GM18526 (cell line): ENCODE results near the gene PLCH2.

ENCODE experiments used
- POLR2A ChIP-seq: IDR thresholded peaks from 3 replicates; pipeline ENCODE4 v1.6.1; 2011; ENCODE audit not compliant: insufficient read length; ENCODE audit errors: extremely low read depth

Gene PLCH2, protein sequence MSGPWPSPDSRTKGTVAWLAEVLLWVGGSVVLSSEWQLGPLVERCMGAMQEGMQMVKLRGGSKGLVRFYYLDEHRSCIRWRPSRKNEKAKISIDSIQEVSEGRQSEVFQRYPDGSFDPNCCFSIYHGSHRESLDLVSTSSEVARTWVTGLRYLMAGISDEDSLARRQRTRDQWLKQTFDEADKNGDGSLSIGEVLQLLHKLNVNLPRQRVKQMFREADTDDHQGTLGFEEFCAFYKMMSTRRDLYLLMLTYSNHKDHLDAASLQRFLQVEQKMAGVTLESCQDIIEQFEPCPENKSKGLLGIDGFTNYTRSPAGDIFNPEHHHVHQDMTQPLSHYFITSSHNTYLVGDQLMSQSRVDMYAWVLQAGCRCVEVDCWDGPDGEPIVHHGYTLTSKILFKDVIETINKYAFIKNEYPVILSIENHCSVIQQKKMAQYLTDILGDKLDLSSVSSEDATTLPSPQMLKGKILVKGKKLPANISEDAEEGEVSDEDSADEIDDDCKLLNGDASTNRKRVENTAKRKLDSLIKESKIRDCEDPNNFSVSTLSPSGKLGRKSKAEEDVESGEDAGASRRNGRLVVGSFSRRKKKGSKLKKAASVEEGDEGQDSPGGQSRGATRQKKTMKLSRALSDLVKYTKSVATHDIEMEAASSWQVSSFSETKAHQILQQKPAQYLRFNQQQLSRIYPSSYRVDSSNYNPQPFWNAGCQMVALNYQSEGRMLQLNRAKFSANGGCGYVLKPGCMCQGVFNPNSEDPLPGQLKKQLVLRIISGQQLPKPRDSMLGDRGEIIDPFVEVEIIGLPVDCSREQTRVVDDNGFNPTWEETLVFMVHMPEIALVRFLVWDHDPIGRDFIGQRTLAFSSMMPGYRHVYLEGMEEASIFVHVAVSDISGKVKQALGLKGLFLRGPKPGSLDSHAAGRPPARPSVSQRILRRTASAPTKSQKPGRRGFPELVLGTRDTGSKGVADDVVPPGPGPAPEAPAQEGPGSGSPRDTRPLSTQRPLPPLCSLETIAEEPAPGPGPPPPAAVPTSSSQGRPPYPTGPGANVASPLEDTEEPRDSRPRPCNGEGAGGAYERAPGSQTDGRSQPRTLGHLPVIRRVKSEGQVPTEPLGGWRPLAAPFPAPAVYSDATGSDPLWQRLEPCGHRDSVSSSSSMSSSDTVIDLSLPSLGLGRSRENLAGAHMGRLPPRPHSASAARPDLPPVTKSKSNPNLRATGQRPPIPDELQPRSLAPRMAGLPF (N-terminal part only)

DNA sequence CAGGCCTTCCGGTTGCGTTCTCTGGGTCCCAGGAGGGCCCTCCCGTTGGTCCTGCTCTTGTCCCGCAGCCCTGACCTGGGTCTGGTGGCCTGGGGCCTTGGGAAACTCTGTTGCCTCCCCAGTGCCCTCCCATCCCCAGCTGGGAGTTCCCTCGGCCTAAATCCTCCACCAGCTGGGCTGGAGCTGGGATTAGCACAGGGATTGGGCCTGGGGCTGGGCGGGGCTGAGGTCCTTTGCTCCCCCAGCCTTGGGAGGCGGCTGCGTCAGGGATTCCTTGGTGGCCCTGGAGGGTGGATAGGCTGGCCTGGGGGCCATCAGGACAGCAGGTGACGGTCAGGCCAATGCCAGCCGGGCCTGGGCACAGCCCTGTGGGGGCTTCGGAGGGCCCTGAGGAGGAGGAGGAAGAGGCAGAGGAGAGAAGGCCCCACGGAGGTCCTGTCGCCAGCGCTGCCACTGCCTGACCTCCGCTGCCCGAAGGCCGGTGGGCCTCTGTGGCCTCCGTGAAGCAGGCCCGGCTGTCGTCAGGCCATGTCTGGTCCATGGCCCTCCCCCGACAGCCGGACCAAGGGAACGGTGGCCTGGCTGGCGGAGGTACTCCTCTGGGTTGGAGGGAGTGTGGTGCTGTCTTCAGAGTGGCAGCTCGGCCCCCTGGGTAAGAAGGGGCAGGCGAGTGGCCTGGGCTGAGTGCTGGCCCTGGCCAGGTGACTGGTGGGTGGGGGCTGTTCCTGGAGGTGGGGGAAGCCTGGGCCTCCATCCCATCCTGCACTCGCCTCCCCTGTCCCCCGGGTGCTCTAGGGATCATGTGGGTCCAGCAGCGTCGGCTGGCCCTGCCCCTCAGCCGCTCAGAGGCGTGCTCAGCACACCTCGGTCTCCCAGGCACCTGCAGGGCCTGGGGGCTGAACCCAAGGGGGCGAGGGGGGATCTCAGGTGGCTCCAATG, at the start of gene PLCH2:
PLCH2 (plus strand) TSS at position 229 of the 939 bp plus-strand sequence; CDS start at position 529, 300 bp downstream.
- TF ChIP-seq POLR2A = no peak

DNA sequence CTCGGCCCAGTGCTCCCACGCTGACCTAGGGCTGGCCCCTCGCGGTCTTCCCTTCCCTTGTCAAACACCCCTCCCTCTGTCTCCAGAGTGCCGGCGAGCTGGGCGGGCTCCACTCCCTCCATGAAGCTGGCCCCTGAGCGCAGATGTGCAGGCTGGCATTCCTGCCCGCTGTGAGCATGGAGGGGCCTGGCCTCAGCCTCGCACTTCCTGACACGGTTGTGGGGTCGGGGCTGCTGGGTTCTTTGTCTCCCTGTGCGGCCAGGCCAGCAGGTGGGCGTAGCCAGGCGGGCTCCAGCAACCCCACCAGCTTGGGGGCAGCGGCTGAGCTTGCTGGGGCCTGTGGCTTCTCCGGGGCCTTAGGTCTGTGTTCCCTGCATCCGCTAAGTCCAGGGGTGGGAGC, 49.5 kb upstream of the PLCH2 start:
- no peak for TF ChIP-seq POLR2A

DNA sequence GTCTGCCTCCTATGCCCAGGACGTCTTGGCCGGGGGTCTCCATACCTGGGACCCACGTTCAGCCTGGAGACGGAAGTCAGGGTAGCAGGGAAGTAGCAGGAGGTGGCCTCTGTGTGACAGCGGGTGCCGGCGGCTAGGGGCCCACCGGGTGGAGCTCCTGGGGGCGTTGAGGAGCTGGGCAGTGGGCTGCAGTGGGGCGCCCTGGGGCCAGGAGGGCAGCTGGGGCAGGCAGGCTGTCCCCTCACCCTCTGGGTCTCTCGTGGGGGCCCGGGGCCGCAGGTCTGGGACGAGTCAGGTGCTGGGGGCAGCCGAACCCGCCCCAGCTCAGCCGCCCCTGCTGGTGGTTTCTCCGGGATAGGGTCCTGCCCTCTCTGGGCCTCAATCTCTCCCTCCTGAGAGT, 49.0 kb upstream of the PLCH2 start:
- TF ChIP-seq POLR2A = no peak

DNA sequence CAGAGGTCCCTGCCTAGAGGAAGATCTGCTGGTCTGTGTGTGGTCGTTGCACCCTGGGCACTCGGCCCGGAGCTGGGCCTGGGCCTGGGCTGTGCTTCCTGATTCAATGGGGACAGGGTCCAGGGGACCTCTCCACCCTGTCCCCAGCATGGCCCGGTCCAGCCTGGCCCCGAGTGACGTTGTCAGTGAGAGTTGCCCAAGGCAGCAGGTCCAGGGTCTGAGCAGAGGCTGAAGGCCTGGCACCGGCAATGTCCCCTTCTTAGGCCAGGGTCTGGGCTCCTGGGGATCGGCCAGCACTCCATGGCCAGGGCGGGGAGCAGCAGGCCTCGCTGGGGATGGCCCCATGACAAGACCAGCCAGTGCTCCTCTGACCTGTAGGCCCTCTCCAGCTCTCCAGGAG, 48.1 kb upstream of the PLCH2 start:
- TF ChIP-seq POLR2A = no peak

DNA sequence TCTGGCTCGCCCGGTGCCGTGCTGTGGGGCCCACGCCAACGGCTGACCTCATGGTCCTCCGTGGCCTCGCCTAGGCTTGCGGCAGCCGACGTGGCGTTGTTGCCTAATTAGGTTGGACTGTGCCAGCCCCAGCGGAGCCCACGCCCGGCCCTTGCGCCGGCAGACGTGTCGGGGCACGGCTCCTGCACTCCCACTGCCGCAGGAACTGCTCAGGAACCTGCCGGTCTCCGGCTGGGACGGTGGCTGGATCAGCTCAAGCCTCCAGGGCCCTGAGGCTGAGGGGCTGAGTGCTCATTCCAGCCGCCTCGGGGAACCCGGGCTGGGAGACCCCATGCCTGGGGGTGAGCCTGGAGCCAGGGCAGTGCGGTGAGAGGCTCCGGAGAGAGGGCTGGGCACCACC, 47.6 kb upstream of the PLCH2 start:
- no peak for TF ChIP-seq POLR2A

DNA sequence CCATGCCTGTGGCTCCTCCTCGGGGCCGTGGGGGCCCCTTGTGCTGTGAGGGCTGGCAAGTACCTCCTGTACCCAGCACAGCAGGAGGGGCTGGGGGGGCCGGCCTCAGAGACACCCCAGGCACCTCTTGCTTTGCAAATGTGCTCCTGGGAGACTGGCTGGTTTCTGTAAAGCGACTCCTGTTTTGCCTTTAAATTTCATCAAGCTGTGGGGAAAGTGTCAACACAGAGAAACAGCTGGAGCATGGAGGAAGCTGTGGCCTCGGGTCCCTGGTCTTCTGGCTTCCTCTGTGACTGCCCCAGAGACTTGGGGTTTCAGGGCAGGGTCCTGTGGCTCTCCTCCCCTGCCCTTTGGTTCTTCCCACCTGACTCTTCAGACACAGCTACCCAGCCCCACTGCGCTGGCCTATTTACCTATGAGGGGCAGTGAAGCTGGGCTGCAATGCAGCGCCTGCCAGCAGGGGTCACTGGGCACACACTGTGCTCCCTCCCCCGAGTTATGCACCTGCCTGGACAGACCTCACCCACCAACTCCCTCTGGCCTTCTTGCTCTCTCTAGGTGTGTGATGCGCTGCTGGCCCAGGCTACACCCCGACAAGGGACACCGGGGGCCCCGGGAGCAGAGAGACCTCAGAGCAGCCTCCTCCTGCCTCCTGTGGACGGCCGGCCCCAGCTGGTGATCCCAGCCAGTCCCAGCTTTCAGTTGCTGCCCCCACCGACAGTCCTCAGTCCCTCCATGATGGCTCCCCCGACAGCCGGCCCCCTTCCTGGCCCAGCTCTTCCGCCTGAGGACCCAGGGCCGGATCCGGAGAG, 46.1 kb upstream of the PLCH2 start:
- no peak for TF ChIP-seq POLR2A

DNA sequence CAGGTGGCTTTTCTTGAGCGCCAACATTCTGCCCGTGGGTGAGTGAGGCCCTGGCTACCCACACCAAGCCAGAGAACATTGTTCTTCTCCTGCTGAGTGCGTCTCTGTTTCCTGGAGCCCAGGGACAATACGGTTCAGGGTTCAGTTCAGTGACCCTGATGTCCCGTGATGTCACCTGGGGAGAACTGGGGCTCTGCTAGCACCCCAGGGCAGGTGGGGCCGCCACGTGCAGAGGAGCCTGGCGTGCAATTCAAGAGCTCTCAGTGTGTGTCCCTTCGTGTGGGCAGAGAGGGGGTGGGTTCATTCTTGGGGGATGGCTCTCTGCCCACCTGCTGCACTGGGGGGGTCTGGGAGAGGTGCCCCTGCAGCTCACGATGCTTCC, 45.5 kb upstream of the PLCH2 start:
- no peak for TF ChIP-seq POLR2A

DNA sequence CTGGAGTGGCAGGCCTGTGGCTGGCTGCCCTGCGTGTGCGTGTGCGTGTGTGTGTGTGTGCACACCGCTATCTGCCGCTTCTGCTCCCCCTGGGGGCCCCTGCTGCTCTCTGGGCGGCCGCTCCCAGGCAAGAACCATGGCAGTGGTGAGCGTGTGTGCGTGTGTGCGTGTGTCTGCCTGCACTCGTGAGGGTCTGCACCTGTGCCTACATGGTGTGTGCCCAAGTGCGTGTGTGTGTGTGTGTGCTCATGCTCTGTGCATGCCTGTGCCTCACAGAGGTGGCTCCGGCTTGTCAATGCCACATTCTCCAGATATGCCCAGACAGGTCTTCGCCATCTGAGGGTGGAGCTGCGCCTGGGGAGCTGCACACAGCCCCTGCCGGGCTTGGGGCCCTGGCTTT, 45.0 kb upstream of the PLCH2 start:
- no peak for TF ChIP-seq POLR2A

DNA sequence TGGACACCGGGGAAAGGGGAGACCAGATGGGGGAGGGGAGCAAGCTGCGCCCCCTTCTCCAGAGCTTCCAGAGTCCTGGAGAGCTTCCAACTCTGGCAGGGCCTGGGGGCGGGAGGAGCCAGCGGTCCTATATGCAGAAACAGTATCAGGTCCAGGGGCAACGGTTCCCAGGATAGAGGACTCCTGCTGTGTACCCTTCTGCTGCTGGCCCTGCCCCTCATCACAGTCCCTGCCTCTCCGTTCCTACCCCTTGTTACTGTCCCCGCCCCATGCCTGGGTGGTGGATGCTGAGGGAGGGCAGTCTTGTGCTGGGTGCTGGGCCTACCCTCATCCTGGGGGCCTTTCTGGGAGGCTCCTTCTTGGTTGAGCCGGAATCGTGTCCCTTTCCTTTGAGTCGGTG, 44.6 kb upstream of the PLCH2 start:
- TF ChIP-seq POLR2A = no peak

DNA sequence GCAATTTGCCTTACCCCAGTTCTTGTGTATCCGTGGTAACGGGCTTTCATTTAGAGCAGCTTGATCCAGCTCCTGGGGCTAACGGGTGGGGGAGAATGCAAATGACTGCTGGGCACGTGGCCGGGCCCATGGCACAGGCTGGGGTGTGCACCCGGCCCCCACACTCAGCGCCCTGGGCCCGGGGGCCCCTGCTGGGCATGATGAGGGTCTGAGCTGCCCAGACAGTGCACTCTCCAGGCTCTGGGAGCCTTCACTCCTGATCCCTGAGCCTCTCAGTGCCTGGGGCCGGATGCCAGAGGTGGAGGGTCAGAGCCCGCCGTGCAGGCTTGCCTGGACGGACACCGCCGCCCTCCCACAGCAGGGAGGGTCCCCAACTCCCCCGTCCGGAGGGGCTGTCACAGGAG, 43.6 kb upstream of the PLCH2 start:
- TF ChIP-seq POLR2A = no peak

DNA sequence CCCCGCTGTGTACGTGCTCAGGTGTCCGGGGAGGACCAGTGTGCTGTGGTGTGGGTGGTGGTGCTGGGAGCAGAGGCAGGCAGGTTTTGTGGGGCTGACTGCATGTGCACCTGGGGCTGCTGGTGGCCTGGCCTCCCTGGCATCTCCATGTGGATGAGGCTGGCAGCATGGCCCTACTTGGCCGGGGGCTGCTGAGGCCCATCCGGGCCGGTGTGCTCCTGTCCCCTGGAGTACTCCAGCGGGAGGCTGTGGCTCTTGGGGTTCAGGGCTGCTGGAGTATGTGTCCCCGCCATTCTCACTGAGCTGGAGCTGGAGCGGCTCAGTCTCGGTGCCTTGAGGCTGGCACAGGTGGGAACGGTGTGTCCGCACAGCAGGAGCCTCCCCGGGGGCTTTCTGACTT, 42.9 kb upstream of the PLCH2 start:
- TF ChIP-seq POLR2A = no peak

DNA sequence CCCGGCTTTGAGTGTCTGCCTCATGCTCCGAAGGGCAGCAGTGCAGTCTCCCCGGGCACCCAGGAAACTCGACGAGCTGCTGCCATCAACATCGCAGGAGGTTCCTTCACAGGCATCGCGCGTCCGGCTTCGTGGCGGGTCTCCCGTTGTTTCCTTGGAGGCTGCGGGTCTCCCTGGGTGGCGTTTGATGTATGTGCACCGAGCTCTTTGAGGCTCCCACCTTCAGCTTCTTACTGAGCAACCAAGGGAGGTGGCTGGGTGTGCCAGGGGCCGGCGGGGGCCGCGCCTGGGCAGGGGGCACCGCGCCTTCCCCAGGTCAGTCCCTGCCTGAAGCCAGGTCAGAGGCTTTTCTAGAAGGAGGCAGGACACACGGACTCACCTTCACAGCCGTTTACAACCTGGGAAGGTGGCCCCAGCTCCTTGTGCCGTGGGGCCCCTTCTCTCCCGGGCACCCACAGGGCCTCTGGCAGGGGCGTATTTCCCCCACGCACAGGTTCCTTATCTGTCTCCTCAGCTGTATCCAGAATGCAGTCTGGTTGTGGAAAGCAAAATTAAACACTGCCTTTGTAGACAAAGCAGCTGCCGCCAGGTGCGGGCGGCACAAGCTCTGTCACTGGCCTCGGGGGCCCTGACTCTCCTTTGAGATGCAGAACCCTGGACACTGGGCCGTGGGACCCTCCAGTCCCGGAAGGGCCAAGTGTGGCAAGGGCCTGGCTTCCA, 42.0 kb upstream of the PLCH2 start:
- no peak for TF ChIP-seq POLR2A

DNA sequence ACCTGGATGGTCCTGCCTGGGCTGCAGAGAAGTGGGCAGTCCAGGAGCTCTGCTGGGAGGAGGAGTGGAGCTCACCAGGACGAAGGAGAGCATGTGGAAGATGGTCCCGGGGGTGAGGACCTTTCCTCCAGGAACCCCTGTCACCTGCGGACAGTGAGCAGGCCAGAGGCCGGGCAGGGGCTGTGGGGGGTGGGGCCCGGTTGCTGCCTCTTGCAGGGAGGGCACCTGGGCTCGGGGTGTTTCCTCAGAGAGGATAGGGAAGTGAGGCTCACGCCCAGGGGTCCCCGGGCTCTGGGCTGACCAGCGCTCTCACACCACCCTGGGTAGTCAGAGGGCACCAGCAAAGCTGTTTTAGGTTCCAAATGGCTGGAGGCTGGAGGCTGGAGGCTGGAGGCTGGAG, 41.0 kb upstream of the PLCH2 start:
- no peak for TF ChIP-seq POLR2A
